Keratinocyte (primary cell): ENCODE data around the gene AKR1E2.

Source experiments
- EZH2 ChIP-seq: IDR thresholded peaks from one replicate; pipeline ENCODE4 v1.6.1; 2012; ENCODE audit warnings: inconsistent platforms, mild to moderate bottlenecking, low read length, moderate library complexity
- TF ChIP-seq, protein P1 (sequence below), 3 experiments: IDR thresholded peaks in 1 of 3; conservative IDR thresholded peaks in 1 of 3; optimal IDR thresholded peaks in 1 of 3; 2 replicates in 2 of 3; 3 replicates in 1 of 3; pipeline versions ENCODE3 to v1.5.1; 2011; ENCODE audit warnings: low read length in 3 of 3, mild to moderate bottlenecking in 3 of 3, moderate library complexity in 2 of 3, control low read depth in 1 of 3, inconsistent platforms in 1 of 3; ENCODE audit not compliant: insufficient read depth in 2 of 3; ENCODE audit errors: extremely low read depth in 1 of 3

DNA sequence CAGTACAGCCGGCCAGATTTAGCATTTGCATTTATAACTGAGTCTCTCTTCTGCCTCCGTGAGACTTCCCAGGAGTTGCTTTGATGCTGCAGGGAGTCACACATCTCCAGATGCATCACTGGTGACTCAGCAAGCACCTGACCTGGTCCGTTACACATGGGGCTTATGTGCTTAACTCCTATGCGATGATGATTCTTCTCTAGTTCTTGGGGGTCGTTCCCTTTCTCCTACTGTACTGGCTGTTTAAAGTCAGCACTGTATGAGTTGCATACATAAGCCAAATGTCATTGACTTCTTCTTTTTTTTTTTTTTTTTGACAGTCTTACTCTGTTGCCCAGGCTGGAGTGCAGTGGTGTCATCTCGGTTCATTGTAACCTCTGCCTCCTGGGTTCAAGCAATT is 13.0 kb upstream of the AKR1E2 start:
- no peak for TF ChIP-seq EZH2
- TF ChIP-seq, protein P1, sequence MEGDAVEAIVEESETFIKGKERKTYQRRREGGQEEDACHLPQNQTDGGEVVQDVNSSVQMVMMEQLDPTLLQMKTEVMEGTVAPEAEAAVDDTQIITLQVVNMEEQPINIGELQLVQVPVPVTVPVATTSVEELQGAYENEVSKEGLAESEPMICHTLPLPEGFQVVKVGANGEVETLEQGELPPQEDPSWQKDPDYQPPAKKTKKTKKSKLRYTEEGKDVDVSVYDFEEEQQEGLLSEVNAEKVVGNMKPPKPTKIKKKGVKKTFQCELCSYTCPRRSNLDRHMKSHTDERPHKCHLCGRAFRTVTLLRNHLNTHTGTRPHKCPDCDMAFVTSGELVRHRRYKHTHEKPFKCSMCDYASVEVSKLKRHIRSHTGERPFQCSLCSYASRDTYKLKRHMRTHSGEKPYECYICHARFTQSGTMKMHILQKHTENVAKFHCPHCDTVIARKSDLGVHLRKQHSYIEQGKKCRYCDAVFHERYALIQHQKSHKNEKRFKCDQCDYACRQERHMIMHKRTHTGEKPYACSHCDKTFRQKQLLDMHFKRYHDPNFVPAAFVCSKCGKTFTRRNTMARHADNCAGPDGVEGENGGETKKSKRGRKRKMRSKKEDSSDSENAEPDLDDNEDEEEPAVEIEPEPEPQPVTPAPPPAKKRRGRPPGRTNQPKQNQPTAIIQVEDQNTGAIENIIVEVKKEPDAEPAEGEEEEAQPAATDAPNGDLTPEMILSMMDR (optimal IDR thresholded peaks at IDR 0.05 in 1 of 3, IDR thresholded peaks at IDR 0.05 in 1 of 3, conservative IDR thresholded peaks at IDR 0.05 in 1 of 3; ENCODE audit: extremely low read depth in 1 of 3, insufficient read depth in 2 of 3, low read length in 3 of 3) = no peak
